ENCODE measurements around the gene DEXI. TPM values are rescaled to one million over a fixed set of nuclear protein-coding genes. Genes with fewer than 3 reads are reported as not detected.

Gene DEXI
- total RNA-seq, 1 donor from 2014 or later = 112 TPM

GRCh38 chr16:10880594-10881452, 61.4 kb downstream of the DEXI start:
- ATAC-seq (ENCODE audit: poor library complexity) (no peak), DNase-seq (no peak)
- intact Hi-C loops (cut with DNase I) = no loop called here

GRCh38 chr16:10879681-10880589, 62.3 kb downstream of the DEXI start:
- DNase-seq (no peak), ATAC-seq (ENCODE audit: poor library complexity) (no peak)
- intact Hi-C loops (cut with DNase I) = loop anchor here (2.0 kb wide), 1 partner anchor 51 kb away; no protein-coding TSS in a partner anchor

Other genes starting within 250 kb of the DEXI start
- not detected for gene TEKT5, start 247.5 kb downstream of the DEXI start, total RNA-seq
- 41.4 TPM for gene NUBP1, start 198.6 kb downstream of the DEXI start, total RNA-seq
- gene TVP23A, start 123.7 kb downstream of the DEXI start, total RNA-seq = 0.19 TPM
- 7.9 TPM for gene CIITA, start 65.3 kb downstream of the DEXI start, total RNA-seq
- gene CLEC16A, start 2.1 kb upstream of the DEXI start, total RNA-seq = 20.9 TPM